GM12892 (cell line): Measurements from ENCODE around the gene COLQ.
"Not testable (repeated sequence)": the region's sequence is repeated elsewhere in the genome, so short reads cannot be mapped to it uniquely, and the experiment has no call there.

Source experiments
- DNase-seq: peaks from one replicate; pipeline ENCODE4 v3.0.0; 2011; ENCODE audit not compliant: insufficient read length
- FAIRE-seq: peaks from 2 replicates; lab custom pipeline; 2011; peaks lifted over from hg19 to GRCh38; lab: Jason Lieb, UNC
- POLR2A ChIP-seq: IDR thresholded peaks from 2 replicates; pipeline ENCODE4 v1.6.1; 2011; ENCODE audit warnings: low read depth, low read length, control low read depth
- POLR2AphosphoS5 ChIP-seq: IDR thresholded peaks from 2 replicates; pipeline ENCODE4 v1.6.1; 2011; ENCODE audit warnings: low read depth, low read length, control low read depth
- TAF1 ChIP-seq: IDR thresholded peaks from 2 replicates; pipeline ENCODE4 v1.6.1; 2011; ENCODE audit warnings: low read depth, mild to moderate bottlenecking, control low read depth, low read length, borderline replicate concordance

The COLQ gene

GRCh38 chr3:15426579-15427118 lies 94.9 kb downstream of the COLQ start:
- FAIRE-seq (no peak), DNase-seq (no peak)
- TF ChIP-seq TAF1, result no peak
- TF ChIP-seq POLR2AphosphoS5, result no peak
- no peak for TF ChIP-seq POLR2A

- no peak for TF ChIP-seq POLR2A
- DNase-seq (no peak), FAIRE-seq (no peak)
Observed at GRCh38 chr3:15420871-15421270, 100.6 kb downstream of the COLQ start.

- FAIRE-seq, DNase-seq: not testable (repeated sequence)
Observed at GRCh38 chr3:15410966-15411365, 110.5 kb downstream of the COLQ start.

- no peak for DNase-seq
- no peak for FAIRE-seq
- TF ChIP-seq POLR2AphosphoS5 (no peak), TAF1 (no peak), POLR2A (no peak)
Observed at GRCh38 chr3:15409774-15410173, 111.7 kb downstream of the COLQ start.

GRCh38 chr3:15409239-15409638 lies 112.3 kb downstream of the COLQ start:
- no peak for DNase-seq
- TF ChIP-seq POLR2AphosphoS5, result no peak
- no peak for TF ChIP-seq TAF1
- TF ChIP-seq POLR2A, result no peak
- no peak for FAIRE-seq

- no peak for DNase-seq
- TF ChIP-seq TAF1, result no peak
- TF ChIP-seq POLR2AphosphoS5, result no peak
- peak; percentile 84 for FAIRE-seq
Observed at GRCh38 chr3:15405448-15406050, 116.0 kb downstream of the COLQ start.

- no peak for FAIRE-seq
- TF ChIP-seq POLR2AphosphoS5, result no peak
- DNase-seq, result no peak
Observed at GRCh38 chr3:15404767-15405166, 116.7 kb downstream of the COLQ start.

GRCh38 chr3:15403965-15404364 lies 117.5 kb downstream of the COLQ start:
- no peak for DNase-seq
- FAIRE-seq, result no peak
- TF ChIP-seq POLR2AphosphoS5 (no peak), TAF1 (no peak), POLR2A (no peak)

- FAIRE-seq (no peak), DNase-seq (no peak)
- TF ChIP-seq POLR2AphosphoS5, result no peak
- TF ChIP-seq TAF1, result no peak
- no peak for TF ChIP-seq POLR2A
Observed at GRCh38 chr3:15403495-15403894, 118.0 kb downstream of the COLQ start.

GRCh38 chr3:15401936-15402335 lies 119.6 kb downstream of the COLQ start:
- TF ChIP-seq POLR2AphosphoS5 (no peak), TAF1 (no peak), POLR2A (no peak)
- FAIRE-seq, result no peak
- DNase-seq, result no peak
